Ascending aorta (tissue), 2 donors: ENCODE results near the gene CEL. TPM values are rescaled to one million over a fixed set of nuclear protein-coding genes. Genes with fewer than 3 reads are reported as not detected.
"Not testable (repeated sequence)": the region's sequence is repeated elsewhere in the genome, so short reads cannot be mapped to it uniquely, and the experiment has no call there.

ENCODE experiments used
- DNase-seq, 2 donors: peaks; one replicate each; pipeline ENCODE4 v3.0.0-alpha.2; 2019; ENCODE audit warnings: low spot score in 2 of 2
- H3K27ac ChIP-seq, 2 donors: fragments of 200-600 bp; sonication (generic); one replicate each; pipeline ENCODE4 v1.5.1; 2016 to 2017; ENCODE audit warnings: mild to moderate bottlenecking in 1 of 2
- H3K27me3 ChIP-seq: fragments of 200-600 bp; sonication (generic); one replicate; pipeline ENCODE4 v1.5.1; 2017
- H3K36me3 ChIP-seq, 2 donors: fragments of 200-600 bp; sonication (generic); one replicate each; pipeline ENCODE4 v1.5.1; 2016
- H3K4me1 ChIP-seq, 2 donors: fragments of 200-600 bp; sonication (generic); one replicate each; pipeline ENCODE4 v1.5.1; 2016 to 2017; ENCODE audit warnings: mild to moderate bottlenecking in 1 of 2
- H3K4me3 ChIP-seq, 2 donors: fragments of 200-600 bp; sonication (generic); one replicate each; pipeline ENCODE4 v1.5.1; 2016 to 2017; ENCODE audit warnings: mild to moderate bottlenecking in 1 of 2
- H3K9me3 ChIP-seq, 2 donors: fragments of 200-600 bp; sonication (generic); one replicate each; pipeline ENCODE4 v1.5.1; 2016
- CTCF ChIP-seq, 3 experiments: fragments of 200-600 bp in 2 of 3; fragments of 450-650 bp in 1 of 3; sonication (generic) in 2 of 3; IDR thresholded peaks; one replicate each; pipeline ENCODE4 v1.5.1; 2016 to 2019; ENCODE audit warnings: antibody characterized with exemption in 3 of 3, mild to moderate bottlenecking in 1 of 3, moderate library complexity in 1 of 3
- intact Hi-C: fragments of 100-400 bp; cut with DNase I; formaldehyde crosslinking; loops from one replicate; pipeline ENCODE4 v1.15.1; 2023
- total RNA-seq: library from RNA; depleted of rRNA; stranded (reverse); fragments of >200 nt; gene quantifications from one replicate; pipeline ENCODE4 v1.1.0, GENCODE V29; 2016

Gene CEL
- not detected for total RNA-seq

- peaks cover 12 to 16% of the 10 kb centered on the region in 2 donors for H3K36me3 ChIP-seq
- H3K9me3 ChIP-seq, H3K27me3 ChIP-seq, H3K4me3 ChIP-seq, intact Hi-C loops, H3K4me1 ChIP-seq, H3K27ac ChIP-seq, DNase-seq: not testable (repeated sequence)
Measured at GRCh38 chr9:133061764-133062145, at the start of gene CEL. TSS of gene CEL (plus strand) at chr9:133061981. CDS start at chr9:133062003, 22 bp downstream.

- TF ChIP-seq CTCF (IDR thresholded peaks at IDR 0.05) = no peak
- H3K9me3 ChIP-seq = peaks cover 0 to 9% of the 10 kb centered on the region in 2 donors
- no peaks in the 10 kb centered on the region for H3K4me1 ChIP-seq
- intact Hi-C loops = no loop called here
- H3K27ac ChIP-seq = no peak overlapping the region
- no peak overlapping the region for H3K4me3 ChIP-seq
- H3K36me3 ChIP-seq = no peaks in the 10 kb centered on the region
- DNase-seq = no peak
- no peaks in the 10 kb centered on the region for H3K27me3 ChIP-seq
Measured at GRCh38 chr9:133014696-133015095, 47.1 kb upstream of the CEL start.

- intact Hi-C loops = no loop called here
Measured at GRCh38 chr9:133023117-133023890, 38.5 kb upstream of the CEL start.

GRCh38 chr9:133026426-133026825 is 35.4 kb upstream of the CEL start:
- Histone ChIP-seq H3K36me3 (no peaks in the 10 kb centered on the region), H3K4me1 (peaks cover 4 to 11% of the 10 kb centered on the region in 2 donors), H3K4me3 (no peak overlapping the region), H3K27ac (no peak overlapping the region), H3K9me3 (no peaks in the 10 kb centered on the region), H3K27me3 (no peaks in the 10 kb centered on the region)
- intact Hi-C loops = no loop called here
- DNase-seq = no peak
- no peak for TF ChIP-seq CTCF (IDR thresholded peaks at IDR 0.05)

More at GRCh38 chr9:133023117-133023890, 38.5 kb upstream of the CEL start:
- no peak overlapping the region for H3K4me3 ChIP-seq
- no peak overlapping the region for H3K27ac ChIP-seq
- DNase-seq = no peak
- H3K9me3 ChIP-seq = no peaks in the 10 kb centered on the region
- H3K27me3 ChIP-seq = no peaks in the 10 kb centered on the region
- H3K36me3 ChIP-seq = no peaks in the 10 kb centered on the region
- H3K4me1 ChIP-seq = no peaks in the 10 kb centered on the region
- no peak for TF ChIP-seq CTCF (IDR thresholded peaks at IDR 0.05)

GRCh38 chr9:133027134-133027533 is 34.6 kb upstream of the CEL start:
- Histone ChIP-seq H3K4me1 (peaks cover 10 to 18% of the 10 kb centered on the region in 2 donors), H3K27me3 (no peaks in the 10 kb centered on the region), H3K9me3 (no peaks in the 10 kb centered on the region), H3K36me3 (no peaks in the 10 kb centered on the region), H3K4me3 (no peak overlapping the region), H3K27ac (no peak overlapping the region)
- no peak for DNase-seq
- intact Hi-C loops = no loop called here
- TF ChIP-seq CTCF (IDR thresholded peaks at IDR 0.05) = no peak

GRCh38 chr9:133028221-133028620 is 33.6 kb upstream of the CEL start:
- Histone ChIP-seq H3K4me1 (peaks cover 10 to 23% of the 10 kb centered on the region in 2 donors), H3K4me3 (no peak overlapping the region), H3K9me3 (no peaks in the 10 kb centered on the region), H3K27me3 (no peaks in the 10 kb centered on the region), H3K27ac (no peak overlapping the region), H3K36me3 (no peaks in the 10 kb centered on the region)
- intact Hi-C loops = no loop called here
- DNase-seq = no peak
- no peak for TF ChIP-seq CTCF (IDR thresholded peaks at IDR 0.05)
